ENCODE measurements around the gene CFAP251.
A peak's percentile ranks its signal among the peaks of the same experiment; 100 is the strongest.
"Not testable (repeated sequence)": the region's sequence is repeated elsewhere in the genome, so short reads cannot be mapped to it uniquely, and the experiment has no call there.

CFAP251 gene

GRCh38 chr12:122029620-122030423, 111.4 kb downstream of the CFAP251 start:
- no peak for DNase-seq

GRCh38 chr12:122030424-122031035, 112.1 kb downstream of the CFAP251 start:
- no peak for DNase-seq

GRCh38 chr12:122031342-122032216, 113.2 kb downstream of the CFAP251 start:
- peak; percentile 44 for DNase-seq

- DNase-seq, result no peak
These were observed 114.2 kb downstream of the CFAP251 start for GRCh38 chr12:122032580-122032979.

DNA sequence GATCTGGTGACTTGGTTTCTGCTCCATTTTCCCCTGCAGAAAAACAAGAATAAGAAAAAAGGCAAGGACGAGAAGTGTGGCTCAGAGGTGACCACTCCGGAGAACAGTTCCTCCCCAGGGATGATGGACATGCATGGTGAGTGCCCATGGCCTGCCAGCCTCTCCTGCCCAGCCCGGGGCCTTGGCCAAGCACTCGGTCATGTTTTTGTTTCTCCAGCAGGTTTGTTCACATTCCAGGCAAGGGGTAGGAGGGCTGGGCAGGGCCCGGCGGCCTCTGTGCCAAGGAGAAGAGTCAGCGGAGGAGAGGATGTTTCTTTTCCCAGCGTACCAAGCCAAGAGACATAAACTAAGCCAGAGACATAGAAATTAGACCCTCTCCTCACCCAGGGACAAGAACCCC, 116.9 kb downstream of the CFAP251 start:
- DNase-seq, result no peak

- DNase-seq, result no peak
These were observed 117.8 kb downstream of the CFAP251 start for GRCh38 chr12:122036153-122036552.

DNA sequence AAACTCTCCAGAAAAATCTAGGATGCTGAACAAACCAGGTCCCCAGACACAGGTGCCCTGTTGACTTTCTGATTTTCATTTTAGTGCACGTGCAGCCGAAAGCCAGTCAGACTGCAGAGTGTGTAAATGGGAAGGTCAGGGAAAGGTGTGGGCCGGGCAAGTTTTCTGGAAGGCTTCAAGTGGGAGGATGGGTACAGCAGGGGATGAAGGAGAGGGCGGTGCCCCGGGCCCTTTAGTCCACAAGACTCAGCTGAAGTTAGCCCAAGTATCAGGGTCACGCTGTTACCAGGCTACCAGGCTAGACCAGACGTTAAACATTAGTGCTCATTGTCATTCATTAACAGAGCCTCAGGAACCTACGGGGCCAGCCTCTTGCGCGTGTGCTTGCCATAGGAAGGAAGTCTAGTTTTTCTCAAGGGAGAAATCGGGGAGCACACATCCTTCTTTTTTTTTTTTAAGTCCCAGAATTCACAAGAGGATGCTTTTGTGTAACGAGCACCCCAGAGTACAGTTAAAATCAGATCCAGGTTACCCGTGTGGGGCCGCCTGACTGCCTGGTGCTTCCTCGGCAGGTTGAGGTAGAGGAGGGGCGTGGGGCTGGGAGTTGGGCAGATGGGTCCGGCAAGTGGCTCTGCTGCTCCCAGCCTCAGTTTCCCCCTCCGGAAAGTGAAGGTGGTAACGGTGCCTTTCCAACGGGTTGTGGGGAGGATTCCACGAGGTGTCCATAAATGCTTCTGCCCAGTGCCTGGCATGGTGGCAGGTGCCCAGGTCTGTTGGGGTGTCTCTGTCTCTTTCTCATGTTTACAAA, 122.4 kb downstream of the CFAP251 start:
- DNase-seq, result no peak

- DNase-seq, result not testable (repeated sequence)
These were observed 123.1 kb downstream of the CFAP251 start for GRCh38 chr12:122041458-122041857.

DNA sequence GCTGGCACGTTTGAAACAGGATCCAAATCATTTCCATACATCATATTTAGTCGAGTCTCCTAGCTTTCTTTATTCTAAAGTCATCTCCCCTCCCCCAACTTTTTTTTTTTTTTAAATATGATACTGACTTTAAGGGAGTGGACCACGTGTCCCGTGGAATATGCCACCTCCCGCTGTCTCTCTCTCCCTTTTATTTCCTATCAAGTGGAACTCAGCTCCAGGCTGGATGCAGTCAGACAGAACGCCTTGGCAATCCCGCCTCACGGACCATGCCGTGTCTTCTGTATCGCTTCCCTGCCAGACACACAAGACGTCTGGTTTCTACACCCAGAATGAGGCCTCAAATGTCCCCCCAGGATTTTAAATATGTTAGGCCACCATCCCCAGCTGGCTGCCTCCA, 124.5 kb downstream of the CFAP251 start:
- DNase-seq, result no peak

DNA sequence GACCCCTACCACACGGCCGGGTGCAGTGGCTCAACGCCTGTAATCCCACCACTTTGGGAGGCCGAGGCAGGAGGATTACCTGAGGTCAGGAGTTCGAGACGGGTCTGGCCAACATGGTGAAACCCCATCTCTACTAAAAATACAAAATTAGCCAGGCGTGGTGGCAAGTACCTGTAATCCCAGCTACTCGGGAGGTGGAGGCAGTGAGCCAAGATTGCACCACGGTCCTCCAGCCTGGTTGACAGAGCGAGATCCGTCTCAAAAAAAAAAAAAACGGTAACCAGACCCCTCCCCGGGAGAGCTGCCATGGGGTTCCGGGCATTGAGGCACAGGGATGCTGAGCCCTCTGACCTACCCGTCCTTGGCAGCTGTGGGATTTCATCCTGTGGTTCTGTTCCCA, 125.1 kb downstream of the CFAP251 start:
- DNase-seq, result no peak

- no peak for DNase-seq
These were observed 126.9 kb downstream of the CFAP251 start for GRCh38 chr12:122045262-122045661.

DNA sequence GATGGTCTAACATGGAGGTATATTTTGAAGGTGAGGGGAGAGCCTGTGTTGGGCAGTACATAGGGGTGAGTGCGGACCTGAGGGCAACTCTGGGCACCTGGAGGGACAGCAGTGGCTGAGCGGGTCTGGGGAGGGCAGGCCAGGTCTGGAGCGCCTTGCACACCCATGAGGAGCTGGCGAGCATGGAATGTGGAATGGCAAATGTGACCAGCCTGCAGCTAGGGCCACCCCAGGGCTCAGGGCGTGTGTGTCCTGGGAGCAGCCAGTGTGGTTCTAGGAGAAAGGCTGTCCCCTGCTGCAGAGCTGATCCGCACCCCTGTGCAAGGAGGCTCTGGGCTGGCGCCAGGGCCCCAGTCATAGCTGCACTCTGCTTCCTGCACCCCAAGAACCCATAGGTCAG, 127.8 kb downstream of the CFAP251 start:
- DNase-seq, result no peak

GRCh38 chr12:122048151-122048550, 129.8 kb downstream of the CFAP251 start:
- DNase-seq, result no peak

DNA sequence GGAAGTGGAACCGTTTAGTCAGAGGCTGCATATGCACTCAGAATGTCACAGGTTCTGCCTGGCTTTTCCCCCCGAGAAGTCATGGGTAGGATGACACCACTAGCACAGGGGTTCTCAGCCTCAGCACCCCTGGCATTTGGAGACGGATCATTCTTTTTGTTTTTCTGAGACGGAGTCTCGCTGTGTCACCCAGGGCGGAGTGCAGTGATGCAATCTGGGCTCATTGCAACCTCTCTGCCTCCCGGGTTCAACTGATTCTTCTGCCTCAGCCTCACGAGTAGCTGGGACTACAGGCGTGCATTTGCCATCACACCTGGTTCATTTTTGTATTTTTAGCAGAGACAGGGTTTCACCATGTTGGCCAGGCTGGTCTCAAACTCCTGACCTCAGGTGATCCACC, 131.4 kb downstream of the CFAP251 start:
- DNase-seq, result no peak

GRCh38 chr12:122050706-122051105, 132.3 kb downstream of the CFAP251 start:
- DNase-seq, result no peak

- no peak for DNase-seq
These were observed 133.0 kb downstream of the CFAP251 start for GRCh38 chr12:122051231-122051876.

- DNase-seq, result no peak
These were observed 133.9 kb downstream of the CFAP251 start for GRCh38 chr12:122052285-122052684.
